ENCODE data around the gene BCKDK. TPM values are rescaled to one million over a fixed set of nuclear protein-coding genes. Genes with fewer than 3 reads are reported as not detected.

The BCKDK gene
- total and polyA plus RNA-seq, 2 of the 8 experiments (the other 6 are each of a cell fraction or from before 2014, with no cell fraction given): 49.6 to 77.1 TPM

DNA sequence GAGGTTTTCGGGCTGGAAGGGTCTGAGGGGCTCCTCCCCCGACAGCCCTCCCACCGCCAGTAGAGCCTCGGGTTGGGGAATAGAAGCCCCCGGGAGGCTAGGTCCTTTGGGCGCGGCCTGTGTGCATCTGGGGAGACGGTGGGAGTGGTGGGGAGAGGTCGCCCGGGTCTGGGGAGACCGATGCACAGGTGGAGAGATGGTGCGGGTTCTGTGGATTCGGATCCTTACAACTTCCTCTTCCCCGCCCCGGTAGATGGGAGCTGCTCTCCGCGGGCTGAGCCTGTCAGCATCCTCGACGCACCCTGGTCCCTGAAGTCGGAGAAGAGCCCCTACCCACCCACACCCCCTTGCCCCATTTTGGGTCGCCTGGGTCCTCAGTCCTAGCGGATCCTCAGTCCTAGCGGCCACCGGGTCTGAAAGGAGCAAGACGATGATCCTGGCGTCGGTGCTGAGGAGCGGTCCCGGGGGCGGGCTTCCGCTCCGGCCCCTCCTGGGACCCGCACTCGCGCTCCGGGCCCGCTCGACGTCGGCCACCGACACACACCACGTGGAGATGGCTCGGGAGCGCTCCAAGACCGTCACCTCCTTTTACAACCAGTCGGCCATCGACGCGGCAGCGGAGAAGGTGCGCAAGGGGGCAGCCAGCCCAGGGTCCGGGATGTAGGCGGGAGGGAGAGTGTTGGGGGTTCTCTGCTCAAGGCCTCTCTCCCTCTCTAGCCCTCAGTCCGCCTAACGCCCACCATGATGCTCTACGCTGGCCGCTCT lies 790 bp downstream of the BCKDK start:
- peak; percentile 54 for TF ChIP-seq KDM4A (IDR thresholded peaks at IDR 0.05; ENCODE audit: low read depth, low read length, severe bottlenecking)
- TF ChIP-seq POLR2A (IDR thresholded peaks at IDR 0.05; ENCODE audit: control extremely low read depth in 1 of 2, low read depth in 2 of 2, low read length in 2 of 2): no peak
- TF ChIP-seq TCF12 (IDR thresholded peaks at IDR 0.05; ENCODE audit: low read depth, low read length): no peak
- TF ChIP-seq NRF1 (IDR thresholded peaks at IDR 0.05; ENCODE audit: low read depth, low read length): no peak
- TF ChIP-seq SRF (IDR thresholded peaks at IDR 0.05; ENCODE audit: low read depth, low read length): no peak
- TF ChIP-seq, protein P1, sequence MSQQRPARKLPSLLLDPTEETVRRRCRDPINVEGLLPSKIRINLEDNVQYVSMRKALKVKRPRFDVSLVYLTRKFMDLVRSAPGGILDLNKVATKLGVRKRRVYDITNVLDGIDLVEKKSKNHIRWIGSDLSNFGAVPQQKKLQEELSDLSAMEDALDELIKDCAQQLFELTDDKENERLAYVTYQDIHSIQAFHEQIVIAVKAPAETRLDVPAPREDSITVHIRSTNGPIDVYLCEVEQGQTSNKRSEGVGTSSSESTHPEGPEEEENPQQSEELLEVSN (IDR thresholded peaks at IDR 0.05): peak; percentile 50; the same call in 1 of the 2 replicates
- H3K27me3 ChIP-seq (replicated peaks in 1 of 4; ENCODE audit: control insufficient read depth in 3 of 4, extremely low read depth in 1 of 4, insufficient read depth in 3 of 4, low read length in 3 of 4): no peaks in the 10 kb centered on the region
- H3K9ac ChIP-seq (replicated peaks in 1 of 4; ENCODE audit: extremely low read depth in 1 of 4, low read depth in 3 of 4, low read length in 3 of 4): no peak overlapping the region
- H3K27ac ChIP-seq (ENCODE audit: low read depth, low read length): no peak overlapping the region
- ChIA-PET CTCF (ENCODE audit: partially characterized antibody) (interaction anchor here (1.0 to 3.1 kb wide), 4 partner anchors 8 to 33 kb away, joined by 3 to 8 read pairs (median 3); partner anchors contain the start of gene KAT8), POLR2A (ENCODE audit: partially characterized antibody) (interaction anchor here (1.1 to 29.9 kb wide), 5 partner anchors 8 to 71 kb away, joined by 3 to 713 read pairs (median 3); partner anchors contain the start of genes FUS, KAT8, PRSS36 and PRSS8)
- no peak overlapping the region for H2AFZ ChIP-seq (ENCODE audit: low read length)
- no peaks in the 10 kb centered on the region; the same call in 1 of the 2 replicates for H3K79me1 ChIP-seq (ENCODE audit: low read depth, low read length)
- H3K4me2 ChIP-seq (ENCODE audit: insufficient read depth in 1 of 2, low read depth in 2 of 2, low read length in 2 of 2): peak overlapping the region; percentile 60 to 77
- no peak overlapping the region for H3K56ac ChIP-seq (replicated peaks; ENCODE audit: insufficient read length, low read depth, low read length)
- H3K9me3 ChIP-seq (ENCODE audit: insufficient read depth in 2 of 2, low read depth in 1 of 2, low read length in 1 of 2): no peaks in the 10 kb centered on the region
- no peaks in the 10 kb centered on the region for H3K79me2 ChIP-seq (ENCODE audit: control insufficient read depth in 1 of 2, insufficient read depth in 2 of 2, low read length in 2 of 2)
- no peak overlapping the region for H2BK15ac ChIP-seq (ENCODE audit: low read length)
- H4K91ac ChIP-seq (replicated peaks; ENCODE audit: insufficient read length, low read length): no peak overlapping the region
- no peak overlapping the region for H4K5ac ChIP-seq (ENCODE audit: insufficient read length, low read depth, low read length)
- no peak overlapping the region for H2BK120ac ChIP-seq (replicated peaks; ENCODE audit: low read depth, low read length)
- H3K36me3 ChIP-seq (ENCODE audit: control insufficient read depth in 2 of 4, insufficient read depth in 4 of 4, low read length in 3 of 4): peaks cover 2 to 18% (median 12%) of the 10 kb centered on the region in 4 experiments; a peak in 5 of 8 replicates
- 0 out of 2 replicates have a peak overlapping the region, but pooled peaks have one; percentile 23 for H2BK12ac ChIP-seq (ENCODE audit: low read depth, low read length)
- no peak for DNase-seq (ENCODE audit: low read depth in 1 of 2, low spot score in 2 of 2)
- no peak overlapping the region for H2AK5ac ChIP-seq (ENCODE audit: low read depth, low read length)
- H2BK5ac ChIP-seq (ENCODE audit: low read depth, low read length): no peak overlapping the region
- no peak overlapping the region for H3K14ac ChIP-seq (ENCODE audit: insufficient read length)
- no peak overlapping the region for H2BK20ac ChIP-seq (ENCODE audit: low read length)
- H4K20me1 ChIP-seq (replicated peaks in 1 of 2; ENCODE audit: control insufficient read depth in 1 of 2, insufficient read depth in 2 of 2, low read length in 2 of 2): no peaks in the 10 kb centered on the region
- 49% methylated on average over 53 of the region's 57 CpGs; no CpG with 5 or more reads in 1 of the 2 experiments for WGBS, 2 experiments (ENCODE audit: extremely low coverage in 1 of 2, insufficient coverage in 1 of 2, insufficient read length in 1 of 2, insufficient replicate concordance in 2 of 2, low coverage in 1 of 2, low lambda C conversion rate in 2 of 2, missing lambda C conversion rate in 1 of 2)
- H4K8ac ChIP-seq (ENCODE audit: extremely low read depth, insufficient read depth, low read length): peak overlapping the region; percentile 28
- no peak for FAIRE-seq
- H3K4me1 ChIP-seq (replicated peaks in 1 of 4; ENCODE audit: control insufficient read depth in 3 of 4, insufficient read depth in 4 of 4, low read length in 3 of 4): peaks cover 0 to 5% (median 2%) of the 10 kb centered on the region in 4 experiments; a peak in 1 of 7 replicates
- H3K23ac ChIP-seq (ENCODE audit: insufficient read length): no peak overlapping the region
- H3K18ac ChIP-seq (ENCODE audit: extremely low read depth, low read length): no peak overlapping the region; the same call in 1 of the 2 replicates
- H3K23me2 ChIP-seq (ENCODE audit: low read depth, low read length): peaks cover 8% of the 10 kb centered on the region
- H3K4ac ChIP-seq (replicated peaks; ENCODE audit: insufficient read length, low read depth, low read length): no peak overlapping the region
- peak overlapping the region; percentile 61 to 87 (median 70) for H3K4me3 ChIP-seq (ENCODE audit: extremely low read depth in 1 of 4, insufficient read depth in 2 of 4, low read depth in 3 of 4, low read length in 4 of 4)
